H9 (cell line): ENCODE data around the gene SH2D6. TPM values are rescaled to one million over a fixed set of nuclear protein-coding genes. Genes with fewer than 3 reads are reported as not detected.

Source experiments
- DNase-seq: peaks from one replicate; pipeline ENCODE4 v3.0.0-alpha.2; 2017
- H2AFZ ChIP-seq: one replicate; pipeline ENCODE4 v1.6.1; 2013; ENCODE audit warnings: mild to moderate bottlenecking, low read length, control low read depth, moderate library complexity
- H2AK5ac ChIP-seq: 2 replicates; pipeline ENCODE4 v1.6.1; 2013; ENCODE audit warnings: low read length, control low read depth, mixed read lengths; ENCODE audit not compliant: insufficient read length
- H2BK120ac ChIP-seq: one replicate; pipeline ENCODE4 v1.6.1; 2013; ENCODE audit warnings: low read depth, mild to moderate bottlenecking, low read length, control low read depth, inconsistent platforms; ENCODE audit not compliant: poor library complexity, severe bottlenecking
- H2BK12ac ChIP-seq: 2 replicates; pipeline ENCODE4 v1.6.1; 2013; ENCODE audit warnings: low read length, control low read depth, mixed read lengths, low read depth; ENCODE audit not compliant: insufficient read length
- H2BK15ac ChIP-seq: 2 replicates; pipeline ENCODE4 v1.6.1; 2013; ENCODE audit warnings: low read depth, low read length, control low read depth
- H2BK20ac ChIP-seq: one replicate; pipeline ENCODE4 v1.6.1; 2013; ENCODE audit warnings: low read depth, mild to moderate bottlenecking, low read length, control low read depth, inconsistent platforms; ENCODE audit not compliant: poor library complexity, severe bottlenecking
- H2BK5ac ChIP-seq: 2 replicates; pipeline ENCODE4 v1.6.1; 2013; ENCODE audit warnings: low read length, control low read depth, mixed read lengths; ENCODE audit not compliant: insufficient read length
- H3K14ac ChIP-seq: 2 replicates; pipeline ENCODE4 v1.6.1; 2013; ENCODE audit warnings: low read length, control low read depth; ENCODE audit not compliant: insufficient read depth
- H3K18ac ChIP-seq: 2 replicates; pipeline ENCODE4 v1.6.1; 2013; ENCODE audit warnings: low read depth, mild to moderate bottlenecking, mixed read lengths, low read length, control low read depth; ENCODE audit not compliant: insufficient read length
- H3K23ac ChIP-seq: 2 replicates; pipeline ENCODE4 v1.6.1; 2013; ENCODE audit warnings: low read length, control low read depth, mixed read lengths, low read depth; ENCODE audit not compliant: insufficient read length
- H3K23me2 ChIP-seq: 2 replicates; pipeline ENCODE4 v1.6.1; 2013; ENCODE audit warnings: low read depth, mild to moderate bottlenecking, mixed read lengths, low read length, control low read depth; ENCODE audit not compliant: insufficient read length, poor library complexity, severe bottlenecking
- H3K27ac ChIP-seq: 2 replicates; pipeline ENCODE4 v1.5.1; 2013; ENCODE audit warnings: low read length, control low read depth, mixed read lengths, low read depth; ENCODE audit not compliant: insufficient read length
- H3K27me3 ChIP-seq: 2 replicates; pipeline ENCODE4 v1.6.1; 2013; ENCODE audit warnings: low read length, control low read depth, inconsistent platforms; ENCODE audit not compliant: insufficient read depth
- H3K4ac ChIP-seq: 2 replicates; pipeline ENCODE4 v1.6.1; 2013; ENCODE audit warnings: low read depth, mild to moderate bottlenecking, control low read depth, inconsistent platforms, low read length, moderate library complexity
- H3K4me1 ChIP-seq: 2 replicates; pipeline ENCODE4 v1.6.1; 2013; ENCODE audit warnings: low read length, control low read depth, inconsistent platforms; ENCODE audit not compliant: insufficient read depth
- H3K4me2 ChIP-seq: 2 replicates; pipeline ENCODE4 v1.6.1; 2013; ENCODE audit warnings: low read length, control low read depth, mixed read lengths; ENCODE audit not compliant: insufficient read length, insufficient read depth
- H3K56ac ChIP-seq: 2 replicates; pipeline ENCODE4 v1.6.1; 2013; ENCODE audit warnings: low read depth, mild to moderate bottlenecking, mixed read lengths, low read length, control low read depth; ENCODE audit not compliant: insufficient read length
- H3K79me1 ChIP-seq: 2 replicates; pipeline ENCODE4 v1.6.1; 2013; ENCODE audit warnings: low read depth, mild to moderate bottlenecking, moderate library complexity, low read length, control low read depth, inconsistent platforms; ENCODE audit not compliant: insufficient read depth, poor library complexity, severe bottlenecking
- H3K79me2 ChIP-seq: 2 replicates; pipeline ENCODE4 v1.6.1; 2013; ENCODE audit warnings: low read length, control low read depth, inconsistent platforms; ENCODE audit not compliant: insufficient read depth
- H3K9ac ChIP-seq: 2 replicates; pipeline ENCODE4 v1.6.1; 2013; ENCODE audit warnings: low read length, control low read depth, mixed read lengths; ENCODE audit not compliant: insufficient read length; ENCODE audit errors: extremely low read depth
- H3K9me3 ChIP-seq: one replicate; pipeline ENCODE4 v1.6.1; 2013; ENCODE audit warnings: low read depth, low read length, inconsistent platforms; ENCODE audit not compliant: control insufficient read depth
- H3T11ph ChIP-seq: one replicate; pipeline ENCODE4 v1.6.1; 2013; ENCODE audit warnings: mild to moderate bottlenecking, low read length, control low read depth, inconsistent platforms
- H4K20me1 ChIP-seq: one replicate; pipeline ENCODE4 v1.6.1; 2013; ENCODE audit not compliant: control insufficient read depth, insufficient read length, insufficient read depth
- H4K5ac ChIP-seq: 2 replicates; pipeline ENCODE4 v1.6.1; 2013; ENCODE audit warnings: low read depth, mild to moderate bottlenecking, mixed read lengths, low read length, control low read depth; ENCODE audit not compliant: insufficient read length
- H4K8ac ChIP-seq: replicated peaks from 2 replicates; pipeline ENCODE4 v1.6.1; 2013; ENCODE audit warnings: low read length, control low read depth, mixed read lengths, low read depth; ENCODE audit not compliant: insufficient read length
- H4K91ac ChIP-seq: 2 replicates; pipeline ENCODE4 v1.6.1; 2013; ENCODE audit warnings: low read depth, mild to moderate bottlenecking, moderate library complexity, mixed read lengths, low read length, control low read depth; ENCODE audit not compliant: insufficient read length
- H3K27ac Mint-ChIP-seq, 3 experiments: 2 replicates in 2 of 3; 3 replicates in 1 of 3; pipeline ENCODE4 v1.8.0; 2020 to 2021; ENCODE audit warnings: mixed read lengths in 3 of 3, mild to moderate bottlenecking in 1 of 3, moderate library complexity in 1 of 3
- H3K27me3 Mint-ChIP-seq: 2 replicates; pipeline ENCODE4 v1.8.0; 2021; ENCODE audit warnings: low read depth, mild to moderate bottlenecking, moderate library complexity, mixed read lengths
- H3K36me3 Mint-ChIP-seq, 3 experiments: 2 replicates in 2 of 3; 3 replicates in 1 of 3; pipeline ENCODE4 v1.8.0; 2020 to 2021; ENCODE audit warnings: low read depth in 3 of 3, mixed read lengths in 3 of 3; ENCODE audit not compliant: insufficient read depth in 1 of 3
- H3K4me1 Mint-ChIP-seq, 2 experiments: 2 replicates each; pipeline ENCODE4 v1.8.0; 2020; ENCODE audit warnings: mixed read lengths in 2 of 2
- H3K4me3 Mint-ChIP-seq, 2 experiments: 2 replicates in 1 of 2; 3 replicates in 1 of 2; pipeline ENCODE4 v1.8.0; 2020 to 2021; ENCODE audit warnings: mild to moderate bottlenecking in 2 of 2, mixed read lengths in 2 of 2, moderate library complexity in 1 of 2
- H3K9me3 Mint-ChIP-seq, 2 experiments: 2 replicates in 1 of 2; 3 replicates in 1 of 2; pipeline ENCODE4 v1.8.0; 2020; ENCODE audit warnings: mild to moderate bottlenecking in 2 of 2, mixed read lengths in 2 of 2, moderate library complexity in 1 of 2
- WGBS: extraction: QIAGEN DNeasy Blood & Tissue Kit; methylation state at CpG from one replicate; pipeline ENCODE4 v1.1.7; 2013; ENCODE audit warnings: missing lambda C conversion rate, low lambda C conversion rate, mixed read lengths; ENCODE audit not compliant: insufficient read length; ENCODE audit errors: extremely low coverage; 5-methylcytosine and 5-hydroxymethylcytosine counted together
- total RNA-seq: library from RNA; stranded (reverse); gene quantifications from 2 replicates; pipeline ENCODE4 v1.2.1, GENCODE V29; 2021
- TF ChIP-seq, protein P1 (sequence below): fragments of 200-600 bp; sonication (generic); conservative IDR thresholded peaks from 3 replicates; pipeline ENCODE4 v1.8.0; 2021; ENCODE audit warnings: antibody characterized with exemption, mild to moderate bottlenecking

The SH2D6 gene
- total RNA-seq, 1 experiment from 2014 or later = 0.61 TPM

DNA sequence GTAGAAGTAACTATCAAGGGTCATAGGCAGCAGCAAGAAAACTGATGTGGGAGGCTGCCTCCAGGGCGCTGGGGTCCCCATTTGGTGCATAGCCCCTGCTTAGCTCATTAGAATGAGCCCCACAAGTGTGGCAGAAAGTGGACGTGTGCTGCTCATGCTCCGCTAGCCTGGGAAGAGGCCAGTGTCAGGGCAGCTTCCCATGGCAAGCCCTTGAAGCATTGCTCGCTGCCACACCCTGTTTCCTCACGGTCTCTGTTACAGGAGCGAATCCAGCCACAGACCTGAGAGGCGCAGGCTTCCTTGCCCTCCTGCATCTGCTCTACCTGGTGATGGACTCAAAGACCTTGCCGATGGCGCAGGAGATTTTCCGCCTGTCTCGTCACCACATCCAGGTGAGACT lies 41.4 kb upstream of the SH2D6 start:
- peaks cover 26 to 48% (median 38%) of the 10 kb centered on the region in 3 experiments for H3K36me3 Mint-ChIP-seq
- H3K27ac ChIP-seq = no peak overlapping the region
- H3K14ac ChIP-seq = no peak overlapping the region
- no peaks in the 10 kb centered on the region for H3K27me3 ChIP-seq
- H3K4me1 ChIP-seq = no peaks in the 10 kb centered on the region
- no peak overlapping the region for H3T11ph ChIP-seq
- H4K5ac ChIP-seq = no peak overlapping the region
- no peak overlapping the region for H2BK15ac ChIP-seq
- no peak overlapping the region for H2AFZ ChIP-seq
- H3K4ac ChIP-seq = no peak overlapping the region
- H3K23ac ChIP-seq = no peak overlapping the region
- H4K20me1 ChIP-seq = no peaks in the 10 kb centered on the region
- H4K8ac ChIP-seq = no peak overlapping the region
- no peak overlapping the region for H2BK20ac ChIP-seq
- DNase-seq = no peak
- H3K9me3 Mint-ChIP-seq = peaks cover 16 to 19% of the 10 kb centered on the region in 2 experiments
- H3K4me1 Mint-ChIP-seq = no peaks in the 10 kb centered on the region
- no peaks in the 10 kb centered on the region for H3K27me3 Mint-ChIP-seq
- no peak overlapping the region for H2AK5ac ChIP-seq
- no peak overlapping the region for H3K27ac Mint-ChIP-seq
- no peak overlapping the region for H2BK120ac ChIP-seq
- no peaks in the 10 kb centered on the region for H3K79me1 ChIP-seq
- TF ChIP-seq, protein P1, sequence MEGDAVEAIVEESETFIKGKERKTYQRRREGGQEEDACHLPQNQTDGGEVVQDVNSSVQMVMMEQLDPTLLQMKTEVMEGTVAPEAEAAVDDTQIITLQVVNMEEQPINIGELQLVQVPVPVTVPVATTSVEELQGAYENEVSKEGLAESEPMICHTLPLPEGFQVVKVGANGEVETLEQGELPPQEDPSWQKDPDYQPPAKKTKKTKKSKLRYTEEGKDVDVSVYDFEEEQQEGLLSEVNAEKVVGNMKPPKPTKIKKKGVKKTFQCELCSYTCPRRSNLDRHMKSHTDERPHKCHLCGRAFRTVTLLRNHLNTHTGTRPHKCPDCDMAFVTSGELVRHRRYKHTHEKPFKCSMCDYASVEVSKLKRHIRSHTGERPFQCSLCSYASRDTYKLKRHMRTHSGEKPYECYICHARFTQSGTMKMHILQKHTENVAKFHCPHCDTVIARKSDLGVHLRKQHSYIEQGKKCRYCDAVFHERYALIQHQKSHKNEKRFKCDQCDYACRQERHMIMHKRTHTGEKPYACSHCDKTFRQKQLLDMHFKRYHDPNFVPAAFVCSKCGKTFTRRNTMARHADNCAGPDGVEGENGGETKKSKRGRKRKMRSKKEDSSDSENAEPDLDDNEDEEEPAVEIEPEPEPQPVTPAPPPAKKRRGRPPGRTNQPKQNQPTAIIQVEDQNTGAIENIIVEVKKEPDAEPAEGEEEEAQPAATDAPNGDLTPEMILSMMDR = no peak
- no peak overlapping the region for H3K18ac ChIP-seq
- no peaks in the 10 kb centered on the region for H3K9me3 ChIP-seq
- H3K23me2 ChIP-seq = no peaks in the 10 kb centered on the region
- no peak overlapping the region for H2BK5ac ChIP-seq
- H3K56ac ChIP-seq = no peak overlapping the region
- no CpG with 5 or more reads among the region's 11 CpGs for WGBS
- no peak overlapping the region for H3K4me3 Mint-ChIP-seq
- H3K79me2 ChIP-seq = no peaks in the 10 kb centered on the region
- no peak overlapping the region for H3K4me2 ChIP-seq
- H4K91ac ChIP-seq = no peak overlapping the region
- no peak overlapping the region for H2BK12ac ChIP-seq
- H3K9ac ChIP-seq = no peak overlapping the region
